K562 (cell line): ENCODE data around the gene FCHO2. TPM values are rescaled to one million over a fixed set of nuclear protein-coding genes. Genes with fewer than 3 reads are reported as not detected.

ENCODE experiments used
- SRF ChIP-seq, 2 experiments: fragments of 250-450, 450-650 bp in 1 of 2; sonication (Bioruptor Pico) in 1 of 2; sonication (generic) in 1 of 2; formaldehyde crosslinking; IDR thresholded peaks; 2 replicates each; pipeline versions ENCODE4 v1.5.0 to v1.5.1; 2020 to 2022; ENCODE audit warnings: mild to moderate bottlenecking in 1 of 2, missing genetic modification reagents in 1 of 2
- SRSF7 ChIP-seq: fragments of 200-400 bp; formaldehyde crosslinking; optimal IDR thresholded peaks from 2 replicates; pipeline ENCODE3; 2017; ENCODE audit warnings: mild to moderate bottlenecking, low read depth, low read length
- ZNF778 ChIP-seq: fragments of 450-650 bp; formaldehyde crosslinking; IDR thresholded peaks from 2 replicates; pipeline ENCODE4 v1.4.0; 2020; ENCODE audit warnings: mild to moderate bottlenecking, moderate library complexity
- polyA plus RNA-seq, 8 experiments: library from polyadenylated mRNA; depleted of rRNA in 4 of 8; stranded (reverse) in 5 of 8; unstranded in 3 of 8; fragments of >200 nt; fragmentation: Nextera tagmentation in 2 of 8; fragmentation: Illumina TruSeq in 1 of 8; extraction: Ambion mirVana in 2 of 8; extraction: Trizol in 1 of 8; gene quantifications; 2 replicates each; pipeline versions ENCODE4 v1.2.1 to v1.2.3, GENCODE V29; 2011 to 2014; ENCODE audit warnings: inconsistent platforms in 1 of 8, missing spikeins in 1 of 8
- total RNA-seq, 7 experiments: library from RNA; depleted of rRNA in 6 of 7; stranded (reverse); fragments of >200 nt in 6 of 7; fragmentation: Illumina TruSeq in 2 of 7; extraction: Trizol in 2 of 7; gene quantifications; 2 replicates each; pipeline versions ENCODE4 v1.2.1 to v1.2.3, GENCODE V29; 2011 to 2021; ENCODE audit warnings: low replicate concordance in 1 of 7
- TF ChIP-seq, protein P1 (sequence below): fragments of 250-450 bp; sonication (Bioruptor Pico); IDR thresholded peaks from 2 replicates; pipeline ENCODE4 v1.4.0; 2020; ENCODE audit warnings: mild to moderate bottlenecking
- TF ChIP-seq, protein P2 (sequence below): fragments of 450-650 bp; IDR thresholded peaks from 2 replicates; pipeline ENCODE4 v1.6.1; 2016; ENCODE audit warnings: low read depth
- TF ChIP-seq, protein P3 (sequence below): fragments of 450-650 bp; conservative IDR thresholded peaks from 2 replicates; pipeline ENCODE4 v1.6.1; 2016; ENCODE audit warnings: missing genetic modification characterization, low read depth, mild to moderate bottlenecking, control low read depth, missing compliant biosample characterization

The FCHO2 gene
- total and polyA plus RNA-seq, 9 of the 15 experiments (the other 6 are each of a cell fraction or from before 2014, with no cell fraction given): 4.4 to 13.4 (median 8.3) TPM

DNA sequence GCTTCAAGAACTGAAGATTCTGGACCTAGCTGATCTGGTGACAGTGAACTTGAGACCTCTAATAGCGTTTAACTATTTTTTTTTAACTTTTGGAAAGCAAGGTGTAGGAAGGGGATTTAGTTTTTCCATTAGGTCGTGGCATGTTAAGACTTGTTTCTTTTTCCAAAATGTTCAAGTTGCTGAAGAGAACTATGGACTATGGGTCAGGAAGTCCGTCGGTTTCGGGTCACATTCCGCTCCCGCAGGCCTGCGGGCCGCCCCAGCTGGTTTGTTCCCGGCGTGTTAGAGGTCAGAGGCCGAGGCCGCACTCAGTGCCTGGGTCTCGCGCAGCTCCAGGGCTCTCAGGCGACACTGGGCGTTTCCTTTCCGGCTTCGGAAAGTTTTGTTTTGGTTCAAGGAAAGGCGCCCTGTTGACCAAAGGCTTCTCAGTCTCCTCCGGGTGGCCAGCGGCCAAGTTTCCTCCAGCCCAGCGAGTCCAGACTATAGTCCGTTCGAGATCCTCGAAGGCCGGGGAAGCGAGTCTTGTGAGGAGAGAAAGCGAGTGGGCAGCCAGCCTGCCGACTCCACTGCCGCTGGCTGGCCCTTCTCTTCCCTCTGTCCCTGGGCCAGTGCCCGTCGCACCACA lies 586 bp upstream of the FCHO2 start (continued):
- TF ChIP-seq, protein P1, sequence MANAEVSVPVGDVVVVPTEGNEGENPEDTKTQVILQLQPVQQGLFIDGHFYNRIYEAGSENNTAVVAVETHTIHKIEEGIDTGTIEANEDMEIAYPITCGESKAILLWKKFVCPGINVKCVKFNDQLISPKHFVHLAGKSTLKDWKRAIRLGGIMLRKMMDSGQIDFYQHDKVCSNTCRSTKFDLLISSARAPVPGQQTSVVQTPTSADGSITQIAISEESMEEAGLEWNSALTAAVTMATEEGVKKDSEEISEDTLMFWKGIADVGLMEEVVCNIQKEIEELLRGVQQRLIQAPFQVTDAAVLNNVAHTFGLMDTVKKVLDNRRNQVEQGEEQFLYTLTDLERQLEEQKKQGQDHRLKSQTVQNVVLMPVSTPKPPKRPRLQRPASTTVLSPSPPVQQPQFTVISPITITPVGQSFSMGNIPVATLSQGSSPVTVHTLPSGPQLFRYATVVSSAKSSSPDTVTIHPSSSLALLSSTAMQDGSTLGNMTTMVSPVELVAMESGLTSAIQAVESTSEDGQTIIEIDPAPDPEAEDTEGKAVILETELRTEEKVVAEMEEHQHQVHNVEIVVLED (CRISPR knock-in tag): no peak
- no peak for TF ChIP-seq ZNF778 (CRISPR knock-in tag)
- no peak for TF ChIP-seq SRF (CRISPR knock-in tag; IDR thresholded peaks at IDR 0.05)
- TF ChIP-seq SRSF7: no peak
- TF ChIP-seq, protein P2, sequence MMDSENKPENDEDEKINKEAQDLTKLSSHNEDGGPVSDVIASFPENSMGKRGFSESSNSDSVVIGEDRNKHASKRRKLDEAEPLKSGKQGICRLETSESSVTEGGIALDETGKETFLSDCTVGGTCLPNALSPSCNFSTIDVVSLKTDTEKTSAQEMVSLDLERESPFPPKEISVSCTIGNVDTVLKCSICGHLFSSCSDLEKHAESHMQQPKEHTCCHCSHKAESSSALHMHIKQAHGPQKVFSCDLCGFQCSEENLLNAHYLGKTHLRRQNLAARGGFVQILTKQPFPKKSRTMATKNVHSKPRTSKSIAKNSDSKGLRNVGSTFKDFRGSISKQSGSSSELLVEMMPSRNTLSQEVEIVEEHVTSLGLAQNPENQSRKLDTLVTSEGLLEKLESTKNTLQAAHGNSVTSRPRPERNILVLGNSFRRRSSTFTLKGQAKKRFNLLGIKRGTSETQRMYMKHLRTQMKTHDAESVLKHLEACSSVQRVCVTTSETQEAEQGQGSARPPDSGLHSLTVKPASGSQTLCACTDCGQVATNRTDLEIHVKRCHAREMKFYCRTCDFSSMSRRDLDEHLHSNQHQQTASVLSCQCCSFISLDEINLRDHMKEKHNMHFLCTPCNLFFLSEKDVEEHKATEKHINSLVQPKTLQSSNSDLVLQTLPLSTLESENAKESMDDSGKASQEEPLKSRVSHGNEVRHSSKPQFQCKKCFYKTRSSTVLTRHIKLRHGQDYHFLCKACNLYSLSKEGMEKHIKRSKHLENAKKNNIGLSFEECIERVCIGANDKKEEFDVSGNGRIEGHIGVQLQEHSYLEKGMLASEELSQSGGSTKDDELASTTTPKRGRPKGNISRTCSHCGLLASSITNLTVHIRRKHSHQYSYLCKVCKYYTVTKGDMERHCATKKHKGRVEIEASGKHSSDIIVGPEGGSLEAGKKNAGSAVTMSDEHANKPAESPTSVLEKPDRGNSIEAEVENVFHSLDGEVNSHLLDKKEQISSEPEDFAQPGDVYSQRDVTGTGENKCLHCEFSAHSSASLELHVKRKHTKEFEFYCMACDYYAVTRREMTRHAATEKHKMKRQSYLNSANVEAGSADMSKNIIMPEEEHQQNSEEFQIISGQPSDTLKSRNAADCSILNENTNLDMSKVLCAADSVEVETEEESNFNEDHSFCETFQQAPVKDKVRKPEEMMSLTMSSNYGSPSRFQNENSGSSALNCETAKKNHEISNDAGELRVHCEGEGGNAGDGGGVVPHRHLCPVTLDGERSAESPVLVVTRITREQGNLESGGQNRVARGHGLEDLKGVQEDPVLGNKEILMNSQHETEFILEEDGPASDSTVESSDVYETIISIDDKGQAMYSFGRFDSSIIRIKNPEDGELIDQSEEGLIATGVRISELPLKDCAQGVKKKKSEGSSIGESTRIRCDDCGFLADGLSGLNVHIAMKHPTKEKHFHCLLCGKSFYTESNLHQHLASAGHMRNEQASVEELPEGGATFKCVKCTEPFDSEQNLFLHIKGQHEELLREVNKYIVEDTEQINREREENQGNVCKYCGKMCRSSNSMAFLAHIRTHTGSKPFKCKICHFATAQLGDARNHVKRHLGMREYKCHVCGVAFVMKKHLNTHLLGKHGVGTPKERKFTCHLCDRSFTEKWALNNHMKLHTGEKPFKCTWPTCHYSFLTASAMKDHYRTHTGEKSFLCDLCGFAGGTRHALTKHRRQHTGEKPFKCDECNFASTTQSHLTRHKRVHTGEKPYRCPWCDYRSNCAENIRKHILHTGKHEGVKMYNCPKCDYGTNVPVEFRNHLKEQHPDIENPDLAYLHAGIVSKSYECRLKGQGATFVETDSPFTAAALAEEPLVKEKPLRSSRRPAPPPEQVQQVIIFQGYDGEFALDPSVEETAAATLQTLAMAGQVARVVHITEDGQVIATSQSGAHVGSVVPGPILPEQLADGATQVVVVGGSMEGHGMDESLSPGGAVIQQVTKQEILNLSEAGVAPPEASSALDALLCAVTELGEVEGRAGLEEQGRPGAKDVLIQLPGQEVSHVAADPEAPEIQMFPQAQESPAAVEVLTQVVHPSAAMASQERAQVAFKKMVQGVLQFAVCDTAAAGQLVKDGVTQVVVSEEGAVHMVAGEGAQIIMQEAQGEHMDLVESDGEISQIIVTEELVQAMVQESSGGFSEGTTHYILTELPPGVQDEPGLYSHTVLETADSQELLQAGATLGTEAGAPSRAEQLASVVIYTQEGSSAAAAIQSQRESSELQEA: no peak
- TF ChIP-seq, protein P3, sequence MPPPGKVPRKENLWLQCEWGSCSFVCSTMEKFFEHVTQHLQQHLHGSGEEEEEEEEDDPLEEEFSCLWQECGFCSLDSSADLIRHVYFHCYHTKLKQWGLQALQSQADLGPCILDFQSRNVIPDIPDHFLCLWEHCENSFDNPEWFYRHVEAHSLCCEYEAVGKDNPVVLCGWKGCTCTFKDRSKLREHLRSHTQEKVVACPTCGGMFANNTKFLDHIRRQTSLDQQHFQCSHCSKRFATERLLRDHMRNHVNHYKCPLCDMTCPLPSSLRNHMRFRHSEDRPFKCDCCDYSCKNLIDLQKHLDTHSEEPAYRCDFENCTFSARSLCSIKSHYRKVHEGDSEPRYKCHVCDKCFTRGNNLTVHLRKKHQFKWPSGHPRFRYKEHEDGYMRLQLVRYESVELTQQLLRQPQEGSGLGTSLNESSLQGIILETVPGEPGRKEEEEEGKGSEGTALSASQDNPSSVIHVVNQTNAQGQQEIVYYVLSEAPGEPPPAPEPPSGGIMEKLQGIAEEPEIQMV (tag): no peak
- TF ChIP-seq, all 486 proteins: peak for 36
